Glomerular visceral epithelial cell (primary cell): ENCODE results near the gene DNAAF3.
"Not testable (repeated sequence)": the region's sequence is repeated elsewhere in the genome, so short reads cannot be mapped to it uniquely, and the experiment has no call there.

ENCODE experiments used
- DNase-seq: peaks from one replicate; pipeline ENCODE4 v3.0.0-alpha.2; 2016; ENCODE audit errors: extremely low spot score

Gene DNAAF3

DNA sequence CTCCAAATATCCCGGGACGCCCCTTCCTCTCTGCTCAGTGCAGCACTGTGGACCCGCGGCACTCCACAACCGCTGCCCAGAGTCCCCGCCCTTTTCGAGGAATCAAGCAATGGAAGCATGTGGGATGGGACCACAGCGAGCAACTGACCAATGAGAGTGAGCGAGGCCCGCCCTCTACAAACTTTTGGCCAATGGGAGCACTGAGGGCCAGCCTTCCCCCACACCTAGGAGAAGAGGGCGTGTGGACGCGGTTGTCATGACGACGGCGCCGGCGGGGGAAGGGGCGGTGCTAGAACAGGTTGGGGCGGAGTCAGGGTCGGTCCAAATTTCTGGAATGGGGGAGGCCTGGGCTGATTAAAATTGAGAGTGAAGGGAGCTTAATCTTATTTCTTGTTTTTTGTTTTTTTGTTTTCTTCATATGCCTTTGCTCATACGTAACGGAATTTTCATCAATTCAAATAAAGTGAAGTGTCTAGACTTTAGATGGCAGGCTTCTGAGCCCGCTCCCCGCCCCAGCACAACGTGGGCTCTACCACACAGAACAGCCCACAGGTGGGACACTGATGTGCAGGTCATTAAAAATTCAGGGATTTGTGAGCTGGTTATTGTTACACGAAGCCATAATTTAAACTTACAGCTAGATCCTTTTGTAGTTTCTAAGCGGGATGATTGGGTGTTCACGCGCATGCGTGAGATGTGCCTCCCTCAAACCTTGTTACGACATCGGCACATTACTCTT lies at the start of gene DNAAF3:
Gene DNAAF3, minus strand, starts transcription at position 84 of the 739 bp plus-strand sequence. CDS start 200 bp downstream, outside the sequence.
- DNase-seq, result peak; percentile 98

DNA sequence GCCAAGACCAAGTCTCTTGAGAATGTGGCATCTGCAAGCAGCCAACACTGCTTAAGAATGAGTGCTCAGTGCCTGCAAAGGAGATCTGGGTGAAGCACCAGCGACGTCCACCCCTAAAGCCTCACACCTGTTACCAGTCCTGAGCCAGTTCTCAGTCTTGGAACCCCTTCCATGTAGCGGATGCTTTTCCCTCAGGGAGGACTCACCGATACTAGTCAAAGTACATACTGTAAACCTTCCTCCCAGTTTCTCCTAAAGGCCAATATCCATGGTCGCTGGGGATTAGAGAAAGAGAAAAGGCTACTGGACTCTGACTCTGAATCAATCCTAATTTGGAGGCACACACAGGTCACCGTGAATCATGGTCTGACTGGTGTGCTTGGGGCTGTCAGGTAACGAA lies 47.1 kb upstream of the DNAAF3 start:
- DNase-seq, result no peak

- peak; percentile 70 for DNase-seq
These were observed 46.0 kb upstream of the DNAAF3 start for GRCh38 chr19:55212447-55212846.

- DNase-seq, result peak; percentile 75
These were observed 43.5 kb upstream of the DNAAF3 start for GRCh38 chr19:55209693-55210472.

GRCh38 chr19:55208880-55209692 lies 42.7 kb upstream of the DNAAF3 start, which contains the start of gene PTPRH:
Gene PTPRH, minus strand, starts transcription at chr19:55209501. Its CDS starts 68 bp downstream, at chr19:55209433.
- no peak for DNase-seq

DNA sequence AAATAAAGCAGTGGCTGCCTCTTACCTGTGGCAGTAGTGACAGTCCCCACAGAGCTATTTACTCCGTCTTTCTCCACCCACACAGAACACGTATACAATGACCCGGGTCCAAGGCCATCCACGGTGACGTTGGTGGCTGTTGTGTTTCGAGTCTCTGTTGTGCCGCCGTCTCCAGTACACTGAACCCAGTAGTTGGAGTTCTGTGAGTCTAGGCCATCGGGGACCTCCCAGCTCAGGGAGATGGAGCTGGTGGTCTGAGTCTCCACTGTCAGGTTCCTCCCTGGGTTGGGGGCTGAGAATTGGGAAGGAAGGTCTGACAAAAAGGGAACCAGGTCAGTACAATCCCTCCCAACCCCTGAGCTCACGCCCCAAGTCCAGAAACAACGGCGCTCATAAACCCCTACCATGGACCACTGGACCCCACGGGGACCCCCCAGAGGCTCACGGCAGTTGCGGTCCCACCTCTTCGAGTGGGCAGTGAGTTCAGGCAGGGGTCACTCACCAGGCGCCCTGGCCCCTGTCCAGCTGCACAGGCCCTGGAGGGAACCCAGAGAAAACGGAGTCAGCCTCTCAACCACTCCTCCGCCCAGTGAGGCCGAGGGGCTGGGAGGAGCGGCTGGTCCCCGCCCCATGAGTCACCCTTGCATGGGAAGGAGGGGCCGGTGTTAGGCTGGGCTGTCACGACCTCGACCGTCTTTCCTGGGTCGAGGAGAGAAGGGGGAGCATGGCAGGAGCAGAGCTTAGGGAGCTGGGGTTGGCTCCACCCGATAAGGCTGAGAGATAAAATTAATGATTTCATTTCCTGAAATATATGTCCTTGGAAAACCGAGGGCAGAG lies 40.5 kb upstream of the DNAAF3 start:
- peak; percentile 85 for DNase-seq

GRCh38 chr19:55202199-55202598 lies 35.8 kb upstream of the DNAAF3 start:
- not testable (repeated sequence) for DNase-seq

- DNase-seq, result no peak
These were observed 33.3 kb upstream of the DNAAF3 start for GRCh38 chr19:55199620-55200204.

- DNase-seq, result no peak
These were observed 32.2 kb upstream of the DNAAF3 start for GRCh38 chr19:55198651-55199050.

DNA sequence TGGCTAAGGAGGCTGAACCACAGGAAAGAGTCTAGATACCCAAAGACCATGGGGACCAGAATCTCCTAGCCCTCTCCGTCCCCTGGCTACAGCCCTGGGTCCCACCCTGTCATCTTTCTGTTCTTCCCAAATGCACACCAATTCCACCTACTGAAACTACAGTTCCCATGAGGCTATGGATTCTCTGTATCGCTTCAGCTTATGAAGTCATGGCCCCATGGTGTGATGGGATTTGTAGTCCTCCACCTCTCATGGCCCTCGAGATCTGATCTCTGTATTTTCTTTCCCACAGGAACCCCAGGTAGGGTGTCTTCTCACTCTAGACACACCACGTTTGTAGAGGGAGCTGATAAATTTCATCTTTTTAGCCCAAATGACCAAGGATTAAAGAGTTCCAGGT lies 31.1 kb upstream of the DNAAF3 start:
- no peak for DNase-seq

DNA sequence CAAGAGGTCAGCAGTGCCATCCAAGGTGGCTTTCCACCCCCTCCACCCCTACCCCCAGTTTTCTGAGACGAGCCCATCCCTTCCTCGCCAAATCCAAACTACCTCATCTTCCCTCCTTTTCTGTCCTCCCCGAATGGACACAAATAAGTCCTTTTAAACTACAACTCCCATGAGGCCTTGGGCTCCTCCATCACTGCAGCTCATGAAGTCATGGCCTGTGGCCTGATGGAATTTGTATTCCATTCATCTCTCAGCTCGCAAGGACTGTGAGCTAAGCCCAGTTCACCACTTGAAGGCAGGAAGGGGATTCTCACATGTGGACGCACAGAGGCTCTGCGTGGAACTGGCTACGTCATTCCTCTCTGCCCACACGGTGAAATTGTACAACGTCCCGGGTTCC lies 30.4 kb upstream of the DNAAF3 start:
- no peak for DNase-seq

- DNase-seq, result no peak
These were observed 27.1 kb upstream of the DNAAF3 start for GRCh38 chr19:55193481-55193880.

DNA sequence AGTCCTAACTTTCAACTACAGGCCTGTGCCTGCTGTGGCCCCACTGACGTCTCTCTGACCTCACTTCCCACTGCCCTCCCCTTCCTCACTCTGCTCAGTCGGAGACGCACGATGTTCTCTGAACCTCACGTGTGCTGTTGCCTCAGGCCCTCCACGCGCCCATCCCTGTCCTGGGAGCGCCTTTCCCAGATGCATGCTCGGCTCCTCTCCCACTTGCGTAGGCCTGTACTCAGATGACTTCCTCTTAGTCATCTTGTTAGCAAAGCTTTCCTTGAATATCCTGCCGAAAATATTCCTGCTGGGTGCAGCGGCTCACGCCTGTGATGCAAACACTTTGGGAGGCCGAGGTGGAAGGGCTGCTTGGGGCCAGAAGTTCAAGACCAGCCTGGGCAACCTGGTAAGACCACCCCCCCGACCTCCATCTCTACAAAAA lies 23.0 kb upstream of the DNAAF3 start:
- DNase-seq, result peak; percentile 15

GRCh38 chr19:55188625-55189024 lies 22.2 kb upstream of the DNAAF3 start:
- DNase-seq, result no peak

DNA sequence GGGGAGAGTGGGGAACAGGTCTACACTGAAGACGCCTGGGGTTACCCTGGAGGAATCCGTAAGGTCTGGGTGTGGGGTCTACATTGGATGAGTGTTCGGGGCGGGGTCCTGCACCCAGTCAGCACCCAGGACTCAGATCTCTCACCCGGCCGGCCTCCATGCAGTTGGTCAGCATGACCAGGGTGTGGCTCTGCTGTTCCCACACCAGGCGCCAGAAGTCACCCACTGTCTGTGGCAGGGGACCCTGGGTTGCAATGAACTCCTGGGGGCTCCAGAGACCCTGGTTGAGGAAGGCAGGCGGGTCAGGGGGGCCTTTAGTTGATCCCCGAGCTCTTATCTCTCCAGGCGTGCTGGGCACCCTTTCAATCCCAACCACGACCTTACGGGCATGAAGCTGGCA lies 19.7 kb upstream of the DNAAF3 start:
- no peak for DNase-seq

GRCh38 chr19:55181740-55182139 lies 15.3 kb upstream of the DNAAF3 start:
- no peak for DNase-seq

DNA sequence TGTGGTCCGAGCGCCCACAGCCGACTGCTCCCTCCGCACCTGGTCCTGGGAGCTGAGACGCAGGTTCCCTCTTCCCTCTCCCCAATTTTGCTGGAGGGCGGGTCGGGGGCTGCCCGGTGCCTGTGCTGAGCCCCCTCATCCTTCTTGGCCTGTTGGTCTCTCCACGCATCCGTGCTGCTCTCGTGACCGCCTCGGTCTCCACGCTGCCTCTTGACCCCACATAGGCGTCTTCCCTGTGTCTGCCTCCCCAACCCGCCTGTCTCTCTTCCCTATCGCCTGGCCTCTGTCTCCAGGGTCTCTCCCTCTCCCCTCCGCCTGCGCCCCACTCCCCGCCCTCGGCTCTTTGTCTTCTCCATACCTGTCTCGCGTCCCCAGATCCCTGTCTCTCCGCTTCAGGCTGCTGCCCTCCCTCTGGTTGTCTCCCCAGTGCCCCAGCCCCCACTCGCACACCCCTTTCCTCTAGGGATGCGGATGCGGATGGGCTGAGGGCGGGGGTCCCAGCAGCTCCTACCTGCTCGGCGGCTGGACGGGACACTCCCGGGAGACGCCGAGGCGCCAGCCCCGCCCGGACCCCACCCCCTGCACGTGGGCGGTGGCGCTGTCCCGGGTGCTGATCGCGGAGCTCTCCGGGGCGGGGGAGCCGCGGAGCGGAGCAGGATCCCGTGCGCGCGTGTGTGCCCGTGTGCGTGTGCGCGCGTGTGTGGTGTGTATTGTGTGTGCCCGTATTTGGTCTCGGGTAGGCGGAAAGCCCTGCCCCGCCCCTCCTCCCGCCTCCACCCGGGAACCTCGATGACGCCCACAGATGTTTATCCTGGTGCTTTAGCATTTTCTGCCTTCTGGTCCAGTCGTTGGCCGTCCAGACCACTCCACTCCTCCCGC lies 13.4 kb upstream of the DNAAF3 start, which contains the start of gene SYT5:
Gene SYT5, minus strand, starts transcription at position 684 of the 879 bp plus-strand sequence. CDS start 1,248 bp downstream, outside the sequence.
- peak; percentile 39 for DNase-seq

- peak; percentile 74 for DNase-seq
These were observed 12.6 kb upstream of the DNAAF3 start for GRCh38 chr19:55178781-55179599.

- no peak for DNase-seq
These were observed 9.7 kb upstream of the DNAAF3 start for GRCh38 chr19:55176076-55176475.
